GM19468 (cell line): Measurements from ENCODE around the gene PRPH.
"Not testable (repeated sequence)": the region's sequence is repeated elsewhere in the genome, so short reads cannot be mapped to it uniquely, and the experiment has no call there.

ENCODE experiments used
- ATAC-seq: cut with Tn5 transposase; IDR thresholded peaks from one replicate; pipeline ENCODE4 v1.9.1; 2021; ENCODE audit warnings: mild to moderate bottlenecking, moderate library complexity, moderate number of reproducible peaks; ENCODE audit not compliant: unreplicated experiment; ENCODE audit errors: extremely low read depth

The PRPH gene

GRCh38 chr12:49274396-49275069 lies 20.4 kb upstream of the PRPH start:
- no peak for ATAC-seq

- no peak for ATAC-seq
Measured at GRCh38 chr12:49276304-49277290, 18.4 kb upstream of the PRPH start.

DNA sequence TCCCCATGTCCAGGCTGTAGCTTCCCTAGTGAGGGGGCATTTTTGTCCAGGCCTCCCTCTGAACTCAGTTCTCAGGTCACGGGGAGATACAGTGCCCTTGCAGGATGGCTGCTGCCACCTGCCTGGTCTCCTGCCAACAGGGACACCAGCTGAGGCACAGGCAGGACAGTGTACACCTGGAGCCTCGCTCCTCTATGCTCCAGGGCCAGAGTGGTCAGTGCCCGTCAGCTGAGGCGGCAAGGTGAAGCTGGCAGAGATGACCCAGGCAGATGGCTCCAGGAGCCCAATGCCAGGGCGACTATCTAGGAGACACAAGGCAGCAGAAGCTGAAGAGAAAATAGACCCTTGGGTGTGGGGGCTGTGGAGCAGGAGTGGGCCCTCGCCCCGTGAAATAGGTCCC lies 17.5 kb upstream of the PRPH start:
- no peak for ATAC-seq

GRCh38 chr12:49279706-49280159 lies 15.2 kb upstream of the PRPH start:
- no peak for ATAC-seq

DNA sequence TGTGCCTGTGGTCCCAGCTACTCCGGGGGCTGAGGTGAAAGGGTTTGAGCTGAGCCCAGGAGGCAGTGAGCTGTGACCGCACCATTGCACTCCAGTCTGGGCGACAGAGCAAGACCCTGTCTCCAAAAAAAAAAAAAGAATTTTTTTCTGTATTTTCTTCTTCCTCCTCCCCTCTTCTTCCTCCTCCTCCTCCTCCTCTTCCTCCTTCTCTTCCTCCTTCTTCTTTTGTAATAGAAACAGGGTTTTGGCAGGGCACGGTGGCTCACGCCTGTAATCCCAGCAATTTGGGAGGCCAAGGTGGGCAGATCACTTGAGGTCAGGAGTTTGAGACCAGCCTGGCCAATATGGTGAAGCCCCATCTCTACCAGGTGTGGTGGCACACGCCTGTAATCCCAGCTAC lies 14.4 kb upstream of the PRPH start:
- ATAC-seq, result not testable (repeated sequence)

GRCh38 chr12:49282302-49282701 lies 12.6 kb upstream of the PRPH start:
- ATAC-seq, result no peak

DNA sequence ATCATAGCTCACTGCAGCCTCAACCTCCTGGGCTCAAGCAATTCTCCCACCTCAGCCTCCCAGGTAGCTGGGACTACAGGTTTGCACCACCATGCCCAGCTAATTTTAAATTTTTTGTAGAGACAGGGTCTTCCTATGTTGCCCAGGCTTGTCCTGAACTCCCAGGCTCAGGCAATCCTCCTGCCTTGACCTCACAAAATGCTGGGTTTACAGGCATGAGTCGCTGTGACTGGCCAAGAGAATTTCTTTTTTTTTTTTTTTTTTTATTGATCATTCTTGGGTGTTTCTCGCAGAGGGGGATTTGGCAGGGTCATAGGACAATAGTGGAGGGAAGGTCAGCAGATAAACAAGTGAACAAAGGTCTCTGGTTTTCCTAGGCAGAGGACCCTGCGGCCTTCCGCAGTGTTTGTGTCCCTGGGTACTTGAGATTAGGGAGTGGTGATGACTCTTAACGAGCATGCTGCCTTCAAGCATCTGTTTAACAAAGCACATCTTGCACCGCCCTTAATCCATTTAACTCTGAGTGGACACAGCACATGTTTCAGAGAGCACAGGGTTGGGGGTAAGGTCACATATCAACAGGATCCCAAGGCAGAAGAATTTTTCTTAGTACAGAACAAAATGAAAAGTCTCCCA lies 12.1 kb upstream of the PRPH start:
- not testable (repeated sequence) for ATAC-seq

DNA sequence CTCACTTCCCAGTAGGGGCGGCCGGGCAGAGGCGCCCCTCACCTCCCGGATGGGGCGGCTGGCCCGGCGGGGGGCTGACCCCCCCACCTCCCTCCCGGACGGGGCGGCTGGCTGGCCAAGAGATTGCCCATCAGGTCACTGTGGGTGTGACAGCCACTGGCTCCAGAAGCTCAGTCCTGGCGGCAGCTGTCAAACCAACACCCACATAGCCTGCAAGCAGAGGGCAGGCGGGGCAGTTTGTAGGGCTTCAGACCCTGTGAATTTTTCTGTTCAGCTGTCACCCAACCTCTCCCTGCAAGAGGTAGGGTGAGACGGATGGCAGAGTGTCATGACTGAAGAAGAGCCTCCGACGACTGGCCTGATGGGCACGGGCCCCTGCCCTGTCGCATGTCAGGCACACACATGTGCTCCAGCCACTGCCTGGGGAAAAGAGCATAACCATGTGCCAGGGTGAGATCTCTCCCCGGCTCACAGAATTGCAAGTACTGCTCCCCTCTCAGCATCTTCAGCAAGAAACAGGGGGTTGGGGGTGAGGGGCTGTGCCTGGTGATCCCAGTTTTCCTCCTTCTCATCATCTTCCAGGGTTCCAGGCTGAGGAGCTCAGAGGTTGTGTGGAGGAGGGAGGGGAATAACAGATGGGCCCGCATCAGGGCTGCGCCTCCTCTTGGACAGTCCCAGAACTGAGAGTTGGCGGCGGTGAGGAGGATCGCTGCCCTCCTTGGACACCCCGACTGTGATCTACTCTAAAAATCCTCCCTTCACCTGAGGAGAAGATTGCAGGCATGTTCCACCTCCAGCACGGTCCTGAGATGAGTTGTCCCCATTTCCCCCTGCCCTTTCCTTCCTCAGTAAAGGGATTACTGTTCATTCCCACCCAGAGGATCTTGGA lies 11.2 kb upstream of the PRPH start:
- ATAC-seq, result no peak

DNA sequence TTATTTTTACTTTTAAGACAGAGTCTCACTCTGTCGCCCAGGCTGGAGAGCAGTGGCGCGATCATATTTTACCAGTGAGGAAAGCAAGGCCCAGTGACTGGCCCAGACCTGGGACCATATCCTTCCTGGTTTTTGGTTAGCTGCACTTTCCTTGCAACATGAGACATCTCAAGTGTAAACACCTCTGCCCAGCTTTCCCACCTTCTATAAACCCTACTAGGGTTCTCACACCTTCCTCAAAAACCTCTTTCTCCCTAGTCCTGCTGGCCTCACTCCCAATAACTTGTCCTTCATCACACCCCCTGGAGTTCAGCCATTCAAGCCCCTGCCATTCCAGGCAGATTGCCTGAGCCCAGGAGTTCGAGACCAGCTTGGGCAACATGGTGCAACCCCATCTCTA lies 10.3 kb upstream of the PRPH start:
- ATAC-seq, result no peak

DNA sequence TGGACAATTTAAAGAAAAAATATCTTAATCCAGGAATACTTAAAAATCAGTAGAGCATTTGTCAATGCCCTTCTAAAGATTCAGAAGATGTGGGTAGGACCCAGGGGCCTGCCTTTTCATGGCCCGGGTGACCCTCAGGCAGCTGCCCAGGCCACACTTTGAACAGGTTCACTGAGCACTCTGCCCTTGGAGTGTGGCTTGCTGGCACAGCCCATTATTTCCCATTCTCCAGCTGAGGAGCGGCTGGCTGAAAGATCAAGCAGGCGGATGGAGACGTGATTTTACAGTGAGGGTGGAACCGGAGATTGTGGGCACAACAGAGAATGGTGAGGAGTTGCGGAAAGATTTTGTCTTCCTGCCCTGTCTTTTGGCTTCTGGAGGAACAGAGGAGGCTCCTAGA lies 7.1 kb upstream of the PRPH start:
- no peak for ATAC-seq

- no peak for ATAC-seq
Measured at GRCh38 chr12:49288412-49288853, 6.5 kb upstream of the PRPH start.

DNA sequence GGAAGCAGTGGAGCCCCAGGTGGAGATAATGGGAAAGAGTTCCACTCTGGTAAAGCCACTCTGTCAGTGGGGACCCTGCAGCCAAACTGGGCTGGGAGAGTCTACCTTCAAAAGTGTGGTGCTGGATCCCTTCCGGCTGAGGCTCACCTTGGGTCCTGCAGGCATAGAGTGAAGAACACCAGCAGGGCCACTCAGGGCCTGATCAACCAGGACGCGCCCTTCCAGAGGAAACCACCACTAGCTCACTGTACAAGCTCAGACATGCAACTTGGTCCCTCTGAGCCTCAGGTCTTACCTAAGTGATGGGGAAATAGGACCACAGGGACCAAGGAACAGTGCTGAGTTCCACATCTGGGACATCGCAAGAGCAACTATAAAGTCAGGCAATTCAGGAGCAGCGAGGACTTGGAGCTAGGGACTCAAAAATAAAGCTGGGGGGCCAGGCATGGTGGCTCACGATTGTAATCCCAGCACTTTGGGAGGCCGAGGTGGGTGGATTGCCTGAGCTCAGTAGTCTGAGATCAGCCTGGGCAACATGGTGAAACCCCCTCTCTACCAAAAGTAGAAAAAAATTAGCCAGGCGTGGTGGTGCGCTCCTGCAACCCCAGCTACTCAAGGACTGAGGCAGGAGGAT lies 5.9 kb upstream of the PRPH start:
- no peak for ATAC-seq

DNA sequence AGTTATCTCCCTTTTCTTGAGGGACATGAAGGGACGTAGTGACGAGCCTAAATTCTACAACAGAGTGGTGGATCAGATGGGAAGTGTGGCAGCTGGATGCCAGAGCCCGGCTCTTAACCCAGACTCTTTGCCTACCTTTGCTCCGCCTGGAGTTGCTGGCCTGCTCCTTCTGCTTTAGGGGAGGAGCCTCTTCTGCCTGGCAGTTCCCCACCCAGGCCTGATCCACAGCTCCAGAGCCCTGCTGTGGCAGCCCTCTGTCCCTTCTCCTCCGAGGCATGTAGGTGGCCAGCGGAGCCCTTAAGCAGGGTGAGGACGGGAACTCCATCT lies 2.3 kb upstream of the PRPH start:
- ATAC-seq, result no peak

DNA sequence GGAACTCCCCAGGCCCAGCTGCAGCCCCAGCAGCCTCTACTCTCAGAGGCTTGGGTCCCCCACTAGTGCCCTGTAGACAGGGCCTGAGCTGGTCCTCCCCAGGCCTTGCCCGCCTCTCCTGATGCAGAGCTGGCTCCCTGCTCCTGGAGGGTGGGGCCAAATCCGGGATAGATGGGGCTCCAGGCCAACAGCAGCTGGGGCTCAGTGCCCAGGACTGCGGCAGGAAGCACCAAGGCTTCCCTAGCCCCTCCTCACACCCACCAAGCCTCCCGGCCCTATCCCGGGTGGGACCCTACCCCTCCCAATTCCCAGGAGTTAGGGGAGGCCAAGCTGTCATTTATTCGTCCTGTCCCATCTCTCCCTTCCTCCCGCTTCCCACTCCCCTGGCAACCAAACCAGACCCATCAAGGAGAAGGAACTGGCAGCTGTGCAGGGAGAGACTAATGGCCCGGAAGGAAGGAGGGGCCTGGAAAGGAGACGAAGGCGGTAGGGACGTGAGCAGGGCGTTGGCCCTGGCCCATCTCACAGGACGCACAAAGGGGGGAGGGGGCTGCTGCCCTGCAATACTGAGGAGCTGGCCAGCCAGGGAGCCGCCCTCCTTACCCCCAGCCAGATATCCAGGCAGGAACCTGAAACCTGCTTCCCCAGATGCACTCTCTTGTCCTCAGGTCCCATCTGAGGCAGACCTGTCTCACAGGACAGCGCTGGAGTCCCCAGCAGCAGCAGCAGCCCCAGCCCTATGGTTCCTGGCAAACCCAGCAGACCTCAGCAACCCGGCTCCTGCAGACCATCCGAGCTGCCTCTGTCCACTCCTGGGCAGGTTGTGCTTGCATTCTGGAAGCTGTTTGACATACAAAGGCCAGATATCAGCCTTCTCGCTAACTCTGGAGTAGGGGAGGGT lies 1.6 kb upstream of the PRPH start:
- ATAC-seq, result no peak

DNA sequence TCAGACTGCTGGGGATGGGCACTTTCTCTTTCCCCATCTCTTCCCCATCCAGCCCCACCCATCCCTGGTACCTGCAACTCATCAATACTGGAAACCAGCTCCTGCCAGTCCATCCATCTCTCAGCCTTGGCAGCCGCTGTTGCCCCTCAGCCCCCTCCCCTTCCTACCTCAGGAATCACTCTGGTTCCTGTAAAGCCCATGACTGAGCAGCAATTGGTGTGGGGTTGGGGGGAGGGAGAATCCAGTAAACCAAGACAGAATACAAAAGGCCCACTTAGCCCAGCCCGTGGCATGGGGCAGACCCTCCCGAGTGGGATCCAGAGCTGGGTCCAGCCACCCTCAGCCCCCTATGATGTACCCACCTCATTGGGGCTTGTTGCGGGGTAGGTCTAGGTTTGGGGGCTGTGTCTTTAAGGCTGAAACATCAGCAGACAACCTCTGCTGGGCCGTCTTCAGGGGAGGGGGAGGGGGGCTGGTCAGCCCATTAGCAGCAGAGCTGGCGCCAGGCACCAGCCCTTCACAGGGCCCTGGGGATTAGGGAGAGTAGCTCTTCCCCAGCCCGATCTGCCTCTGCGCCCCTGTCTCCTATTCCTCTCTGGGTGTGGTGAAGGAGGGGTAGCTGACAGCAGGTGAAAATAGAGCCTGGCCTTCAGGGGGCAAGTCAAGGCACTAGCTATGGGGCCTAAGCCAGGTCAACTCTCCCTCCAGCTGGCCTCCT lies 702 bp upstream of the PRPH start:
- ATAC-seq, result no peak

DNA sequence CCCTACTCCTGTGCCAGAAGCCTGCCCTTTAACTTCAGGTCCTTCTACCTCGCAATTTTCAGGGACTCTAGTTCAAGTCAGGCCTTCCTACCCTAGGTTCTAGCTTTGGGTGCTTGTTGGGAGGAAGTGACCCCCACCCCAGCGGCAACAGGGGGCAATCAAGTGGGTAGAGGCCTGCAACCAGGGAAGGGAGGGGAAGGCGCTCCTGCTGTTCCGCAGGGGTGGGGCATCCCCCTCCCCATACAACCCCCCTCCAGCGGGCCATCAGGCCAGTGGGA lies 204 bp upstream of the PRPH start:
- ATAC-seq, result no peak

DNA sequence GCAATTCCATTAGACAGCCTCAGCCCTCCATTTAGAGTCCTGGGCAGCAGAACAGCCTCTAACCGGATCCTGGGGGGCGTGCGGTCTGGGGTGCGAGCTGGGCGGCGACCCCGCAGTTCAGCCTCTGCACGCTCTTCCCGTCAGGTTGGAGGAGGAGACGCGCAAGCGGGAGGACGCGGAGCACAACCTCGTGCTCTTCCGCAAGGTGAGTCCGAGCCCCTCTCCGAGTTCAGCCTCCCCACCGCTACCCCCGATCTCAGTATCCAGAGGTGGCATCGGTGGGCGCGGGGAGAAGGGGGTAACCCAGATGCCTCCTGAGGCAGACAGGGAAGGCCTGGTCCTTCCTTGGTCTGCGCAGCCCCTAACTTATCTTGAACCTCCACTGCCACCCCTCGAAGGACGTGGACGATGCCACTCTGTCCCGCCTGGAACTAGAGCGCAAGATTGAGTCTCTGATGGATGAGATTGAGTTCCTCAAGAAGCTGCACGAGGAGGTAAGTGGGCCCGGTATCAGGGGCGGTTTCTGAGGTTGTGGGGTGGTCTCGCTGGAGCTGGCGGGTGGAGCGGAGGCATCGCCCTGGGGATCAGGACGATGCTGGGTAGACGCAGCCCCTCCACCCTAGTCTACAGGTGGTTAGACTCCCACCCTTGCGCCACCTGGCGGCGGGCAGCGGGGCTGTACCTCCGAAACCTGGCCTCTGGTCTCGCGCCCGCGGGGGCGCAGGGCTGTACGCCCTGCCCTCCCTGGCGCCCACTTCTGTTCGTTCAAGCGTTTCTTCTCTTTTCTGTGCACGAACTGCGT lies 1.3 kb downstream of the PRPH start:
- ATAC-seq, result no peak
